Mesenteric fat pad (tissue), 1 donor: ENCODE measurements around the gene SNED1. TPM values are rescaled to one million over a fixed set of nuclear protein-coding genes. Genes with fewer than 3 reads are reported as not detected.

Experiments
- DNase-seq: peaks from one replicate; pipeline ENCODE4 v3.0.0-alpha.2; 2020; ENCODE audit warnings: low spot score
- total RNA-seq: library from RNA; stranded (reverse); fragmentation: NEBNext Ultra II Directional; extraction: Animal tissue kit (Norgen Biotek cat#: 25700); gene quantifications from one replicate; pipeline ENCODE4 v1.2.1, GENCODE V29; 2021
- donor health status: DM: yes; HTN: yes; CAD: no.

SNED1 gene
- total RNA-seq, 1 donor from 2014 or later = 58.0 TPM

GRCh38 chr2:241020629-241021190, 22.3 kb downstream of the SNED1 start:
- peak; percentile 62 for DNase-seq

- no peak for DNase-seq
These were observed 27.2 kb downstream of the SNED1 start for GRCh38 chr2:241025639-241026038.

GRCh38 chr2:241029599-241030332, 31.3 kb downstream of the SNED1 start:
- DNase-seq = peak; percentile 81

- peak; percentile 79 for DNase-seq
These were observed 31.9 kb downstream of the SNED1 start for GRCh38 chr2:241030333-241030680.

- DNase-seq = no peak
These were observed 32.5 kb downstream of the SNED1 start for GRCh38 chr2:241030883-241031282.

- peak; percentile 65 for DNase-seq
These were observed 33.2 kb downstream of the SNED1 start for GRCh38 chr2:241031436-241032165.

DNA sequence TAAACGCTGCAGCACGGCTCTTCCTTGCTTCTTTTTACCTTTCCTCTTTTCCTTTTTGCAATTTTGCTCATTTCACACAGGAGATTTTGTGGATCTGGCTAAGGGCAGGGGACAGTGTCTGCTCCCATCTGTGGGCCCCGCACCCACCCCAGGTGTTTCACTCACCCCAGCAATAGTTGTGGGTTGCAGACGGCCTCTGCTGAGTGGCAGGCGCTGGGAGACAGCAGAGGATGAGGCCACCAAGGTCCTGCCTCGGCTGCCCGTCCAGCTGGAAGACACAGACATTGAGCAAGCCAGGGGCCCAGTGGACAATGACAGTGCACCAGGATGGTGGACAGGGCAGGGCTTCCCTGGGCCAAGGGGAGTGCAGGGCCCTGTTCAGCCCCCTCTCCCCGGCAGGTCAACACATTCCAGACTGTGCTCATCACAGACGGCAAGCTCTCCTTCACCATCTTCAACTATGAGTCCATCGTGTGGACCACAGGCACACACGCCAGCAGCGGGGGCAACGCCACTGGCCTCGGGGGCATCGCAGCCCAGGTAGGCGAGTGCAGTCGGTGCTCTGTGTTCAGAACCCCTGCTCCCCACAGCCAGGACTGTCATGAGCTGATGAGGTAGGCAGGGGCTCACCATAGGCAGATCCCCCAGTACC, 35.0 kb downstream of the SNED1 start:
- peak; percentile 64 for DNase-seq

DNA sequence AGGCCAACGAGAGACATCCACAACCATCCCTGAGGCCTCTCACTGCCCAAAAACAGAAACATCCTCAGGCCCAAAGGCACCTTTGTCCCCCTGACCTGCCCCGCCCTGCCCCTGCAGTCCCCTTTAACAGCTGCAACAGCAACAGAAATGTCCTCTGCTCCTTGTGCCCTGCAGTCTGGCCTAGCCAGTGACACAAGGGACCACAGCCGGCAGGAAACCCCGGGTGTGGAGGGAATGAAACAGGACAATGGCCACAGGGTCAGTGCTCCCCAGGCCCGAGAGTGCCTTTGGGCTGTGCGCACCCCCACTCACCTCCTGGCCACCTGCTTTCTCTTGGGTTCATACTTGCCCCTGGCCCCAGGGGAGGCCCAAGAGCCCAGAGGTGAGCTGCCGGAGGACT, 35.6 kb downstream of the SNED1 start:
- DNase-seq = peak; percentile 76

DNA sequence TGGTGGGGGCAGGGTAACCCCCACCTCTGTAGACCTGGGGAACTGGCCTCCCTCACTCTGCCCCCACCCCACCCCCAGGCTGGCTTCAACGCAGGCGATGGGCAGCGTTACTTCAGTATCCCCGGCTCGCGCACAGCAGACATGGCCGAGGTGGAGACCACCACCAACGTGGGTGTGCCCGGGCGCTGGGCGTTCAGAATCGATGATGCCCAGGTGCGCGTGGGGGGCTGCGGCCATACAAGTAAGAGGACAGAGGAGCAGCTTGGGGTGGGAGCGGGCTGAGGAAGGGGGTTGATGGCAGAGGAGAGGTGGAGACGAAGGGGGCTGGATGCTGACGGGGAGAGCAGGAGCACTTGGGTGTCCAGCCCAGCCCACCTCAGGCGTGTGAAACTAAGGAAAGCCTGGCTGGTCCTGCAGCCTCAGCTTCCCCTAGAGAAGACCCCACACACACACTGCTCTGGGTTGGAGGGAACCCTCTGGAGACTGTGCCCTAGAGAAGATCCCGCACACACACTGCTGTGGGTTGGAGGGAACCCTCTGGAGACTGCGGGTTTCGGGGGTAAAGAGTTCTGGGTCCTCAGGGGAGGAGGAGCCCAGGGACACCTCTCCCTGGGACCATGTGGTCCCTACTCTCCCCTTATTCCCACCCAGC, 36.2 kb downstream of the SNED1 start:
- peak; percentile 78 for DNase-seq

DNA sequence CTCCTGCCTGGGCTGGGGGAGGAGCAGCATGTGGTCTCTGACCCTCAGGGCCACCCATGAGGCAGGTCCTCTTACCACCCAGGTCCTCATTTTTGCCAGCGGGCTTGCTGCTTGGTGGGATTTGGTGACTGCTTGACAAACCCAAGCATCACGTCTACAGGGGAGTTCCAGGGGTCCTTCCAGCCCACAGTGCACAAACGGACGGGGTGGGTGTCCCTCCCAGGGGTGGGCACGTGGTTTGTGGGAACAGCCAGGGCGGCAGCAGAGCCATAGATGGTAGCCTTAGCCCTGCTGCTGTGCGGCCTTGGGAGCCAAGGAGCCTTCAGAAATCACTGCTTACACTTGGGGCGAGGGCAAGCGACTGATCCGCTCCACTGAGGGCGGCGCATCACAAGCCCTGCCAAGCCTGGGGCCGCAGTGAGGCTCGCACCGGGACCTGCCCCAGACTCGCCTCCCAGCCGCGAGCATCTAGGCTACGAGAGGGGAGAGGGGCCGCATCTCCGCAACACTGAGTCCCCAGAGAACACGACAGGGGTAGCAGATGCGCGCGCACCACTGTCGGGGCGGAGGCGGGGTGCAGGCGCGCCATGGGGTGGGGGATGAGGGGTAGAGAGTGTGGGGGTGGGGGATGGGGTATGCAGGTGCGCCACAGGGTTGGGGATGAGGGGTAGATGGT, 36.9 kb downstream of the SNED1 start:
- DNase-seq = peak; percentile 87

DNA sequence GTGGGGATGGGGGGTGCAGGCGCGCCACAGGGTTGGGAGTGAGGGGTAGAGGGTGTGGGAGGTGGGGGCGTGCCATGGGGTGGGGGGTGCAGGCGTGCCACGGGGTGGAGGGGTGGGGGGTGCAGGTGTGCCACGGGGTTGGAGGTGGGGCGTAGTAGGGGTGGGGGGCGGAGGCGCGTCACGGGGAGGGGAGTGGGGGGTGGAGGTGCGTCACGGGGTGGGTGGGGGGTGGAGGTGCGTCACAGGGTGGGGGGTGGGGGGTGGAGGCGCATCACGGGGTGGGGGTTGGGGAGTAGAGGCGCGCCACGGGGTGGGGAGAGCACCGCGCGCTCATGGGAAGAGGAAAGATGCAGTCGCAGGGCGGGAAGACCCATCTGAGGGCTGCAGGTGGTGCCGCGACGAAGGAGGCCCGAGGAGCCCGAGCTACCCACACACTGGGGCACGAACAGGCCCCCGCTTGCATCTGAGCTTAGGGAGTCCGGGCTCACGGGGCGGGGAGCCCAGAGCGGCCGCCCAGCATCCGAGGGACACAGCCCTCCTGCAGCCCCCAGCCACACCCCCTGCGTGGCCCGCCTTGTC, 37.5 kb downstream of the SNED1 start:
- DNase-seq = no peak

GRCh38 chr2:241036397-241036963, 38.1 kb downstream of the SNED1 start:
- no peak for DNase-seq

GRCh38 chr2:241036964-241037421, 38.6 kb downstream of the SNED1 start:
- no peak for DNase-seq

DNA sequence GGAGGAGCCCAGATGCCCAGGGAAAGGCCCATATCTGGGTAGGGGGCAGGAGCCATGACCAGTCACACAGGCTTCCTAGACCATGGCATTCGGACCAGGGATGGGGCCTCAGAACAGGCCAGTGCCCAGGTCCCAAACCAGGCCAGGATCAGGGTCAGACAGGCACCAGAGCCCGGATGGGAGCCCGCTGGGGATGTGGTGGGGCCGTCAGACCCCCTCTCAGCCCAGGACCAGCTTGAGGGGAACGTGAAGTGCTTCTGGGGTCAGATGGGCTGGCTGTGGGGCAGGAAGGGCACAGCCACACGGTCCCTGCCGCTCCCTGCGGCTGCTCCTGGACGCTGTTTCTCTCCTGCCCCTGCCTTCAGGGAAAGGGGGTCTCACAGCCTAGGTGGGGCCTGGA, 39.1 kb downstream of the SNED1 start:
- peak; percentile 81 for DNase-seq

DNA sequence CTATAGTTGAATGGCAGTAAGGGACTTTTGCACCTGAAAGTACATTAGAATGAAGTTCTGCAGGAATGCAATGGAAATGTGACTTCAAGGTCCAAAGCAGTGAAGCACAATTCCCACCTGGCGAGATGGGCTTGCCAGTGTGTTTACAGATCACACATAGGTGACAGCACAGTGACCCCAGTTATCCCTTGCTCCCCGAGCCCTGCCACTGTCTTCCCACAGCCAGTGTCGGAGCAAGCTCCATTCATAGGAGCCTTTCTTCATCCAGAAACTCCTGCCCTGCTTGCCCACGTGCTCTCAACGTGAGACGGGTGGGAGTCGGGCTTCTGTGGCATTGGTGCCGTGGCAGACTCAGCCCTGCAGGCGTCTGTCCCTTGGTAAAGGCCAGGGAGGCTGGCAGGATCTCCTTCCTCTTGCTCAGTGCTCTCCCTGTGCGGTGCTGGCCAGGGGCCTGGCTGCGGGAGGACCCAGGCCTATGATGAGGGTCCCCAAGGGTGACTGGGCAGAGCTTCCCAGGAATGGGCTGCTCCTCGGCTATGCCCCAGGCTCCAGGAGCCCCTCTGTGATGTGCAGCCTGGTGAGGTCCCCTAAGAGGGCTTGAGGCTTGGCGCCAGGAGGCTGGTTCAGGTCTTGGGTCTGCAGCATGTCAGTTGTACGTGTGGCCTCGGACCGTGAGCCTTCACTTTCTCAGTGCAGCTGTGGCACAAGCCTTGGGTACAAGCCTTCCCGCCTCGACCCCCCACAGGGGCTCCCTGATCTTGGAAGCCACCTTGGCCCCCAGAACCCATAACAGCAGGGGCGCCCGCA, 40.2 kb downstream of the SNED1 start:
- DNase-seq = peak; percentile 83

- DNase-seq = no peak
These were observed 41.0 kb downstream of the SNED1 start for GRCh38 chr2:241039416-241039815.

DNA sequence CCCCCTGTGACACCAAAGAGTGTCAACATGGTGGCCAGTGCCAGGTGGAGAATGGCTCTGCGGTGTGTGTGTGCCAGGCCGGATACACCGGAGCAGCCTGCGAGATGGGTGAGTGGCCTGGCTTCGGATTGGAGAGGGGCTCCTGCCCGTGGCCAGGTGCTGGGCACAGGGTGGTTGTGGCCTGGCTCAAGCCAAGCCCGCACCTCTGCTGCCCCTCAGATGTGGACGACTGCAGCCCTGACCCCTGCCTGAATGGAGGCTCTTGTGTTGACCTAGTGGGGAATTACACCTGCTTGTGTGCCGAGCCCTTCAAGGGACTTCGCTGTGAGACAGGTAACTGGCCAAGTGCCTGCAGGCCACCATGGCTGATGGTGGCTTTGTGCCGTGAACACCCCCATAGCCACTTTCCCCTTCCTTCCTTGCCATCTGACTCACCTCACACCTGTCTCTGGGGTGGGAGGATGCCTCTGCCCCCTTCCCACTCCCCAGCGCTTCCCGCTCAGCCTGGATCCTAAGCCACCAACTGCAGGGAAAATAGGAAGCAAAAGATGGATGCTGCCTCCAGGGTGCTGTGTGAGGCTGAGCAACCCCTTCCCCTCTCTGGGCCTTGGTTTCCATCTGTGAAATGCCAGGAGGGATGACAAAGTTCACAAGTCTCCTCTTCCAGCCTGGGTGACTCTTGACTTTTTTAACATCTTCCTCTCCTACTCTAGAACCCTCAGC, 41.8 kb downstream of the SNED1 start:
- DNase-seq = peak; percentile 45

- DNase-seq = no peak
These were observed 43.3 kb downstream of the SNED1 start for GRCh38 chr2:241041589-241042158.
